SK-N-MC (cell line): ENCODE measurements around the gene IRGQ.

ENCODE experiments used
- DNase-seq: peaks from one replicate; pipeline ENCODE4 v3.0.0-alpha.2; 2011; ENCODE audit warnings: low read depth, low spot score
- H3K27ac ChIP-seq: fragments of 200-600 bp; sonication (generic); 2 replicates; pipeline ENCODE4 v1.5.1; 2016; ENCODE audit warnings: mixed run types
- H3K36me3 ChIP-seq: fragments of 200-600 bp; sonication (generic); 2 replicates; pipeline ENCODE4 v1.6.1; 2017; ENCODE audit warnings: antibody characterized with exemption, low read length, mixed read lengths; ENCODE audit not compliant: insufficient read depth
- H3K4me3 ChIP-seq: fragments of 200-600 bp; sonication (generic); 2 replicates; pipeline ENCODE4 v1.5.1; 2016
- H3K9ac ChIP-seq: fragments of 200-600 bp; sonication (generic); 2 replicates; pipeline ENCODE4 v1.8.0; 2017; ENCODE audit warnings: mixed run types, mixed read lengths; ENCODE audit not compliant: insufficient read length
- H3K9me3 ChIP-seq: fragments of 200-600 bp; sonication (generic); 2 replicates; pipeline ENCODE4 v1.6.1; 2017; ENCODE audit warnings: low read depth, mild to moderate bottlenecking, antibody characterized with exemption, low read length, moderate library complexity, mixed read lengths
- EZH2 ChIP-seq: fragments of 200-600 bp; sonication (generic); IDR thresholded peaks from one replicate; pipeline ENCODE4 v1.6.1; 2017; ENCODE audit warnings: antibody characterized with exemption
- FOXP2 ChIP-seq: optimal IDR thresholded peaks from 2 replicates; pipeline ENCODE3; 2011; ENCODE audit warnings: mild to moderate bottlenecking, moderate library complexity; ENCODE audit not compliant: insufficient read depth; ENCODE audit errors: extremely low read length, control extremely low read depth
- POLR2AphosphoS5 ChIP-seq: IDR thresholded peaks from 2 replicates; pipeline ENCODE4 v1.6.1; 2012; ENCODE audit warnings: mild to moderate bottlenecking, low read depth, low read length, borderline replicate concordance

The IRGQ gene

DNA sequence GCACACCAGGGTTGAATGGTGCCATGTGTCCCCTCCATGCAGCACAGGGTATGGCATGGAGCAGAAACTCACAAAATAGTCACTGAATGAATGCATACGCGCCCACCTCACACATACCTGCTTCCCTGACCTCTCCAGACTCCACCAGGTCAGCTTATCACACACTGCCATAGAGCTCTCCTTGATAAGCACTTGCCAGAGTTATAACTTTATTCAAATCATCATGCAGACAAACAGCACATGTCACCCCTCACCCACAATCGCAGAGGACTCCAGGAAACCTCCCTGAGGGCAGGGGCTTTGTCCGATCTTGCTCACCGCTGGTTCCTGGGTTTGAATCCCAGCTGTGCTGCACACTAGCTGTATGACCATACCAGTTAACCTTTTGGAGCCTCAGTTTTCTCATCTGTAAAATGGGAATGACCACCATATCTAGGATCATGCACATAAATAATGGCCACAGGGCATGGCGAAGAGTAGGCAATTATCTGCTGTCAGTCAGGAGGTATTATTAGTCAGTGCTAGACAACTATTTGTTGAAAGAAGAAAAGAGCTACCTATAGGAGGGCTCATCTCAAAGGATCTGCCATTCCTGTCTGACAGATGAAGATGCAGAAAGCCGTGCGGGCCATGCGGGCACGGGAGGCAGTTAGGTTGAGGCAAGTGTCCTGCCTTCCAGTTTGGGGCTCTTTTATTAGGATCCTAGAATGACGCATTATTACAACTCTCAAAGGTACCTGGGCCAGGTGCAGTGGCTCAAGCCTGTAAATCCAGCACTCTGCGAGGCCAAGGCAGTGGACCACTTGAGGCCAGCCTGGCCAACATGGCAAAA lies 34.6 kb downstream of the IRGQ start:
- no peak overlapping the region for H3K27ac ChIP-seq
- peaks cover 16% of the 10 kb centered on the region; the same call in 1 of the 2 replicates for H3K36me3 ChIP-seq

DNA sequence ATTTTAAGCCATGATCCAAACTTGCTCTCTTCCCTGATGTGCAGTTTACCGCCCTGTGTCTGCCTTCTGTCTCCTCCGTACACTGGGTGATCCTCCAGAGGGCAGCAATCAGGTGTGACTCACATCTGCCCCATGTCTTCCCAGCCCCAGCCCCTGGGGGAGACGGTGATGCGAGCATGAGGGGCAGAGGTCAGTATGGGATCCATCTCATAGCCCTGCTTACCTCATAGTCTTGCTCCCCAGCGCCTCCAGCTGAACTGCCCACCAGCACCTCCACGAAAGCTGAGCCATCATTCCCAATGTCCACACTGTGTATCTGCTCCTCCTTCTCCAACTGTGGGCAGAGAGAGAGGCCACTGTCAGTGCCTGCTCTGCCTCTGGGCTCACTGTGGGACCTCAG lies 35.2 kb downstream of the IRGQ start:
- H3K36me3 ChIP-seq, result peaks cover 16% of the 10 kb centered on the region; the same call in 1 of the 2 replicates
- TF ChIP-seq EZH2, result no peak
- TF ChIP-seq POLR2AphosphoS5, result no peak
- no peak for TF ChIP-seq FOXP2
- no peak overlapping the region for H3K4me3 ChIP-seq
- no peak overlapping the region for H3K9ac ChIP-seq
- DNase-seq, result no peak
- no peaks in the 10 kb centered on the region for H3K9me3 ChIP-seq
- H3K27ac ChIP-seq, result no peak overlapping the region

More for the DNA sequence above, 34.6 kb downstream of the IRGQ start:
- H3K9ac ChIP-seq, result no peak overlapping the region
- no peak for DNase-seq
- TF ChIP-seq POLR2AphosphoS5, result no peak
- no peak for TF ChIP-seq FOXP2
- no peak for TF ChIP-seq EZH2
- H3K4me3 ChIP-seq, result no peak overlapping the region
- no peaks in the 10 kb centered on the region for H3K9me3 ChIP-seq

- Histone ChIP-seq H3K9me3 (no peaks in the 10 kb centered on the region), H3K27ac (no peak overlapping the region), H3K36me3 (peaks cover 27% of the 10 kb centered on the region; the same call in 1 of the 2 replicates), H3K9ac (no peak overlapping the region), H3K4me3 (no peak overlapping the region)
- no peak for DNase-seq
- TF ChIP-seq POLR2AphosphoS5 (no peak), FOXP2 (no peak), EZH2 (no peak)
These were observed 40.7 kb downstream of the IRGQ start for GRCh38 chr19:43555185-43555770.

GRCh38 chr19:43554317-43554895 lies 41.5 kb downstream of the IRGQ start:
- no peak for DNase-seq
- TF ChIP-seq EZH2, result no peak
- no peak for TF ChIP-seq FOXP2
- TF ChIP-seq POLR2AphosphoS5, result no peak
- Histone ChIP-seq H3K27ac (no peak overlapping the region), H3K9me3 (no peaks in the 10 kb centered on the region), H3K36me3 (peaks cover 32% of the 10 kb centered on the region; the same call in 1 of the 2 replicates), H3K4me3 (no peak overlapping the region), H3K9ac (no peak overlapping the region)

DNA sequence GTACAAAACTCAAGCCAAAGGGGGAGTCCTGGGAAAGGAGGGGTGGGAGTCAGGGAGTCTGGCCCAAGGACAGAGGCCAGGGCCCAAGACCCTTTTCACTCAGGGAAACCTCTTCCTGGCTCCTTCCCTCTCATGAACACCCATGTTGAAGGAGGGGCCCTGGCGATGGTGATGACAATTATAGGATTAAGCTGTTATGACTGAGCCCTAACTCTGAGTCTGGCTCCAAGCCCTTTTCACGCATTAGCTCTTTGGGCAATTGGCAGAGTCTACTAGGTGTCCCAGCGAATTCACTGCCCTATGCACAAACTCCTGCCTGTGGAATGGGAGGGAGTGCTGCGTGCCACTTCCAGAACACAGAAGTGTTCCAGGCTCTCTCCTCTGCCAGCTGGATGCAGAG lies 42.3 kb downstream of the IRGQ start:
- no peak for DNase-seq
- H3K36me3 ChIP-seq, result peaks cover 32% of the 10 kb centered on the region; the same call in 1 of the 2 replicates
- no peak overlapping the region for H3K9ac ChIP-seq
- H3K4me3 ChIP-seq, result no peak overlapping the region
- no peaks in the 10 kb centered on the region for H3K9me3 ChIP-seq
- no peak overlapping the region for H3K27ac ChIP-seq
- TF ChIP-seq FOXP2 (no peak), POLR2AphosphoS5 (no peak), EZH2 (no peak)

DNA sequence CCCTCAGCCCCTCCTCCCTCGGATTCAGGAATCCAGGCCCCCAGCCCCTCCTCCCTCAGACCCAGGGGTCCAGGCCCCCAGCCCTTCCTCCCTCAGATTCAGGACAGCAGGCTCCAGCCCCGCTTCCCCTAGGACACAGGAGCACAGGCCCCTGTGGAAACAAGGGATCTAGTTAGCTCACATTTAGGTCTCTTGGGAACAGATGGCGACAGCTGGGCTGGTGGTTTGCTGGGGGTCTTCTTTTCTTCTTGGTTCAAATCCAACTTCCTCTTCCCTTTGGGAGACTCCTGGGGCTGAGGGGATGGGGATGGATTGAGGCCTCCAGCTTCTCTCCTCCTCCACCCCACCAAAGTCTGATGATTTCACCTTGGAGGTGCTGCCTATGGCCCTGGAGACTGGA lies 43.3 kb downstream of the IRGQ start:
- H3K27ac ChIP-seq, result no peak overlapping the region
- H3K9ac ChIP-seq, result no peak overlapping the region
- H3K9me3 ChIP-seq, result no peaks in the 10 kb centered on the region
- no peak for DNase-seq
- no peak for TF ChIP-seq EZH2
- no peak for TF ChIP-seq FOXP2
- TF ChIP-seq POLR2AphosphoS5, result no peak
- H3K4me3 ChIP-seq, result no peak overlapping the region
- peaks cover 29% of the 10 kb centered on the region; the same call in 1 of the 2 replicates for H3K36me3 ChIP-seq

- no peak for DNase-seq
- TF ChIP-seq POLR2AphosphoS5, result no peak
- Histone ChIP-seq H3K4me3 (no peak overlapping the region), H3K9me3 (no peaks in the 10 kb centered on the region), H3K9ac (no peak overlapping the region), H3K27ac (no peak overlapping the region), H3K36me3 (peaks cover 29% of the 10 kb centered on the region; the same call in 1 of the 2 replicates)
These were observed 43.8 kb downstream of the IRGQ start for GRCh38 chr19:43552198-43552450.

- Histone ChIP-seq H3K27ac (no peak overlapping the region), H3K9ac (no peak overlapping the region), H3K9me3 (no peaks in the 10 kb centered on the region), H3K4me3 (no peak overlapping the region), H3K36me3 (peaks cover 29% of the 10 kb centered on the region; the same call in 1 of the 2 replicates)
- TF ChIP-seq FOXP2 (no peak), EZH2 (no peak), POLR2AphosphoS5 (no peak)
- no peak for DNase-seq
These were observed 44.3 kb downstream of the IRGQ start for GRCh38 chr19:43551399-43552197.
